ENCODE measurements around the gene CAMSAP3. TPM values are rescaled to one million over a fixed set of nuclear protein-coding genes. Genes with fewer than 3 reads are reported as not detected.

CAMSAP3 gene
- total RNA-seq, 4 donors from 2014 or later, result 0.11 to 0.42 (median 0.18) TPM

DNA sequence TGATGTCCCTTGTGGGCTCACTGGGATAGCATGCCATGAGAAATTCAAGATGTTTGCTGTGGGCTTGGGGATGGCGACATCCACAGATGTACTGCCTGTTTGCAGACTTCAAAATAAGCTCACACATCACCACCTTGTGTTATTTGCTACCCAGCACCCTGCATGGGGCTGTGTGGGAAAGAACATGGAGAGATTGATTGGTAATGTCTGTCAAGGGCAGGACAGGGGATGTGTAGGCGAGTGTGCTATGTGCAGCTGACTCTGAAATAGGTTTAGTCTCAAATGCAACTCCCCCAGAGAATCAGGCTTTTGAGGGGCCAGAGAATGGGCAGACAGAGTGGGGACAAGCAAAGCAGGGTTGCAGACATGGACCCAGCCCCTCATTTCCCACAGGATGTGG is 35.4 kb upstream of the CAMSAP3 start:
- 100% methylated on average over 2 of the region's 2 CpGs for WGBS
- Histone ChIP-seq H3K27ac (replicated peaks in 1 of 4) (no peak overlapping the region), H3K36me3 (peaks cover 47 to 77% (median 66%) of the 10 kb centered on the region in 4 donors), H3K9me3 (no peaks in the 10 kb centered on the region), H3K4me3 (no peak overlapping the region), H3K27me3 (no peaks in the 10 kb centered on the region), H3K4me1 (no peaks in the 10 kb centered on the region)
- no peak for DNase-seq (ENCODE audit: extremely low spot score)
- TF ChIP-seq EP300 (IDR thresholded peaks at IDR 0.05) (no peak), POLR2A (IDR thresholded peaks at IDR 0.05; ENCODE audit: low read depth) (no peak), POLR2AphosphoS5 (IDR thresholded peaks at IDR 0.05) (no peak)
- TF ChIP-seq, protein P1, sequence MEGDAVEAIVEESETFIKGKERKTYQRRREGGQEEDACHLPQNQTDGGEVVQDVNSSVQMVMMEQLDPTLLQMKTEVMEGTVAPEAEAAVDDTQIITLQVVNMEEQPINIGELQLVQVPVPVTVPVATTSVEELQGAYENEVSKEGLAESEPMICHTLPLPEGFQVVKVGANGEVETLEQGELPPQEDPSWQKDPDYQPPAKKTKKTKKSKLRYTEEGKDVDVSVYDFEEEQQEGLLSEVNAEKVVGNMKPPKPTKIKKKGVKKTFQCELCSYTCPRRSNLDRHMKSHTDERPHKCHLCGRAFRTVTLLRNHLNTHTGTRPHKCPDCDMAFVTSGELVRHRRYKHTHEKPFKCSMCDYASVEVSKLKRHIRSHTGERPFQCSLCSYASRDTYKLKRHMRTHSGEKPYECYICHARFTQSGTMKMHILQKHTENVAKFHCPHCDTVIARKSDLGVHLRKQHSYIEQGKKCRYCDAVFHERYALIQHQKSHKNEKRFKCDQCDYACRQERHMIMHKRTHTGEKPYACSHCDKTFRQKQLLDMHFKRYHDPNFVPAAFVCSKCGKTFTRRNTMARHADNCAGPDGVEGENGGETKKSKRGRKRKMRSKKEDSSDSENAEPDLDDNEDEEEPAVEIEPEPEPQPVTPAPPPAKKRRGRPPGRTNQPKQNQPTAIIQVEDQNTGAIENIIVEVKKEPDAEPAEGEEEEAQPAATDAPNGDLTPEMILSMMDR (IDR thresholded peaks at IDR 0.05), result no peak
- intact Hi-C loops (cut with DNase I), result no loop called here

DNA sequence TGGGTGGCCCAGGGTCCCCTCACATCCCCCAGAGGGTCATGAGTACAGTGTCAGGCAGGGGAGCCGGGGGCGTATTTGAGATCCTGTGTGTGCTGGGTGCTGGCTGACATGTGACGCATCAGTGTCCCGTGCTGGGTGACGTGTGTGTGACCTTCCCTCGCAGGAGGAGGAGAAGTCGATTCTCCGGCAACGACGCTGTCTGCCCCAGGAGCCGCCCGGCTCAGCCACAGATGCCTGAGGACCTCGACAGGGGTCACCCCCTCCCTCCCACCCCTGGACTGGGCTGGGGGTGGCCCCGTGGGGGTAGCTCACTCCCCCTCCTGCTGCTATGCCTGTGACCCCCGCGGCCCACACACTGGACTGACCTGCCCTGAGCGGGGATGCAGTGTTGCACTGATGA is 34.3 kb upstream of the CAMSAP3 start:
- Histone ChIP-seq H3K4me3 (no peak overlapping the region), H3K36me3 (peaks cover 38 to 66% (median 56%) of the 10 kb centered on the region in 4 donors), H3K9me3 (no peaks in the 10 kb centered on the region), H3K4me1 (no peaks in the 10 kb centered on the region), H3K27me3 (no peaks in the 10 kb centered on the region), H3K27ac (replicated peaks in 1 of 4) (no peak overlapping the region)
- intact Hi-C loops (cut with DNase I), result no loop called here
- WGBS, result 92% methylated on average over 7 of the region's 17 CpGs
- no peak for TF ChIP-seq EP300 (IDR thresholded peaks at IDR 0.05)
- TF ChIP-seq, protein P1 (IDR thresholded peaks at IDR 0.05), result no peak
- no peak for TF ChIP-seq POLR2AphosphoS5 (IDR thresholded peaks at IDR 0.05)
- TF ChIP-seq POLR2A (IDR thresholded peaks at IDR 0.05; ENCODE audit: low read depth), result no peak
- DNase-seq (ENCODE audit: extremely low spot score), result no peak

DNA sequence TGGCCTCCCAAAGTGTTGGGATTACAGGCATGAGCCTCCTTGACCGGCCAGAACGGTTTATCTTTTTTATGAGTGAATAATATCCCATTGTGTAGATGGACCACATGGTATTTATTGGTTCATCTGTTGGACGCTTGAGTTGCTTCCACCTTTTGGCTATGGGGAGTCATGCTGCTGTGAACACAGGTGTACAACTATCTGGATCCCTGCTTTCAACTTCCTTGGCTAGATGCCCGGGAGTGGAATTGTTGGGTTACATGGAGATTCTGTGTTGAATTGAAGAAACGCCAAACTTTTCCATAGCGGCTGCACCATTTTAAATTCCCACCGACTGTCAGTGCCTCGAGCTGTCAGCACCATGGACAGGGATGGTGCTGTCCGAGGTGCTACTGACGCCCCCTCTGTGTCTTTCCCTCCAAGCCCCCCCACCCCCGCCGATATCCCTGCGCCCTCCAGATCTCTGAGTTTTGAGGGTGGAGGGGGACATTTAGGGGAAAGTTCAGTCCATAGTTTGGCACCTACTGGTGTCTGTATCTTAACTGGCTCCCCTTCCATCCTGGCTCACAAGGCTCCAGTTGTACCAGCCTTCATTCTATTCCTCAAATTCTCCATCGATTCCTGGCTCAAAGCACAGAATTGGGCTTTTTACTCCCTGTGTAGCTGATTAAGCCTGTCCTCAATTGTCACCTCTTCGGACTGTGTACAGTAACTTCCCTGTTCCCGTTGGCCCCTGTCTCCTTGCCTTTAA is 32.8 kb upstream of the CAMSAP3 start:
- Histone ChIP-seq H3K36me3 (peaks cover 25 to 51% (median 41%) of the 10 kb centered on the region in 4 donors), H3K27ac (replicated peaks in 1 of 4) (no peak overlapping the region), H3K27me3 (no peaks in the 10 kb centered on the region), H3K9me3 (no peaks in the 10 kb centered on the region), H3K4me1 (no peaks in the 10 kb centered on the region), H3K4me3 (no peak overlapping the region)
- no peak for DNase-seq (ENCODE audit: extremely low spot score)
- intact Hi-C loops (cut with DNase I), result no loop called here
- TF ChIP-seq, protein P1 (IDR thresholded peaks at IDR 0.05), result no peak
- TF ChIP-seq POLR2A (IDR thresholded peaks at IDR 0.05; ENCODE audit: low read depth) (no peak), POLR2AphosphoS5 (IDR thresholded peaks at IDR 0.05) (no peak), EP300 (IDR thresholded peaks at IDR 0.05) (no peak)
- WGBS, result 66% methylated on average over 15 of the region's 16 CpGs

DNA sequence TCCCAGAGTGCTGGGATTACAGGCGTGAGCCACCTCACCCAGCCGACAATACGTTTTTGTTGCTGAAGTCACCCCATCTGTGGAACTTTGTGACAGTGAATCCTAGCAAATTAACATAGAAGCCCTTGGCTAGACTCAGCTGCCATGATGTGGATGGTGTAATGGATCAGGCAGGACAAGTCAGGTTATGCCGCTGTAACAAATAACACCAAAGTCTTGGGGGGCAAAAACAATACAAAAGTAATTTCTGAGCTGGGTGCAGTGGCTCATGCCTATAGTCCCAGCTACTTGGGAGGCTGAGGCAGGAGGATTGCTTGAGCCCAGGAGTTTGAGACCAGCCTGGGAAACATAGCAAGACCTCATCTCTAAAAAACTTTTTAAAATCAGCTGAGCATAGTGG is 30.8 kb upstream of the CAMSAP3 start:
- Histone ChIP-seq H3K9me3 (no peaks in the 10 kb centered on the region), H3K27me3 (no peaks in the 10 kb centered on the region), H3K27ac (replicated peaks in 1 of 4) (no peak overlapping the region), H3K4me1 (peaks cover 0 to 3% (median 0%) of the 10 kb centered on the region in 4 donors), H3K36me3 (peaks cover 6 to 31% (median 21%) of the 10 kb centered on the region in 4 donors), H3K4me3 (no peak overlapping the region)
- TF ChIP-seq, protein P1 (IDR thresholded peaks at IDR 0.05), result no peak
- intact Hi-C loops (cut with DNase I), result loop anchor here (5.0 kb wide), 1 partner anchor 232 kb away; no protein-coding TSS in a partner anchor
- 93% methylated on average over 4 of the region's 4 CpGs for WGBS
- DNase-seq (ENCODE audit: extremely low spot score), result no peak

All from esophagus muscularis mucosa (tissue), 4 donors.